ELF-1 (cell line): Measurements from ENCODE around the gene CELF6.
A peak's percentile ranks its signal among the peaks of the same experiment; 100 is the strongest.

Experiments used
- DNase-seq: peaks from one replicate; pipeline ENCODE4 v3.0.0-alpha.2; 2016; ENCODE audit warnings: low read depth, low spot score

Gene CELF6

DNA sequence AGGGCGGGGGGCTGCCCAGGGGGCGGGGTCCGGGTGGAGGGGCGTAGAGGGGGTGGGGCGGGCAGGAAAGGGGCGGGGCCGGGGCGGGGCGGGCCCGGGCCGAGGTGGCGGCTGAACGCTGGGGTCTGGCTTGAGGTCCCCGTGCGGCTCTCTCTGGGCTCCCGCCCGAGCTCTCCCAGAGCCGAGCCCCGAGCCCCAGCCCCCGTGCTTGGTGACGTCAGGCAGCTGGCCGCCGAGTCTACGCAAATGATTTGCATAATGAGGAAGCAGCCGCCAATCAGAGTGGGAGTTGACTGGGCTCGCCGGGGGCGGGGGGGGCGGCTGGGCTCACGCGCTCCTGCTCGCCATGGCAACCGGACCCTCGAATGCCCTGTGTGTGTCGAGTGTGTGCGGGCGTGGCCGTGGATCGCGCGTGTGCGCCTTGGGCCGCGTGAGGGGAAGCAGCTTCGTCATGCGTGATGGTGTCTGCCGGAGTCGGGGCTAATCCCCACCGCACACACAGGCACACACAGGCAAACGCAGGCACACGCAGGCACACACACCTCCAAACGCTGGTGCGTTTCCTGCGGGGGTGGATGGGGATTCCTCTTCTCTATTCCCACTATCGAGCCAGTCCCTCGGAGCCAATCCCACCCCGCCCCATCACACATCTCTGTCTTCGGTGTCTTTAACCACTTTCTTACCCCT, at the start of gene CELF6:
TSS of gene CELF6 (minus strand) at position 173 of the 687 bp plus-strand sequence. CDS start 283 bp downstream, outside the sequence.
- DNase-seq, result peak; percentile 97

DNA sequence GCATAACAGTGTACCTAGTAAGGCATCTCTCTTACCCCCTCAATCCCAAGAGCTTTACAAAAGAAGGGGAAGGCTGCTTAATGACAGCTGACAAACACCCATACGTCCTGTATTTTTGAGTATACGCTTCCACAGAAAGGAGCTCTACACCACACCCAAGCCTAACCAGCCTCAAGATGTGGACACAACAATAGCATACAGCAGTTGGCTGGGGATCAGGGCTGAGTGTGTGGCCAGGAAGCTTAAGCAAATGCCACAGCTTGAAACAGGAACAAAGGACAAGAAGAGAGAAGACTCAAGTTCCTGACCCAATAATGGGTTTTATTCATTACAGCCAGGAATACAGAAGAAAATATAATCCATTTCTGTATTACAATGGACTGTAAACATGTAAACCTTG, 48.9 kb upstream of the CELF6 start:
- no peak for DNase-seq

DNA sequence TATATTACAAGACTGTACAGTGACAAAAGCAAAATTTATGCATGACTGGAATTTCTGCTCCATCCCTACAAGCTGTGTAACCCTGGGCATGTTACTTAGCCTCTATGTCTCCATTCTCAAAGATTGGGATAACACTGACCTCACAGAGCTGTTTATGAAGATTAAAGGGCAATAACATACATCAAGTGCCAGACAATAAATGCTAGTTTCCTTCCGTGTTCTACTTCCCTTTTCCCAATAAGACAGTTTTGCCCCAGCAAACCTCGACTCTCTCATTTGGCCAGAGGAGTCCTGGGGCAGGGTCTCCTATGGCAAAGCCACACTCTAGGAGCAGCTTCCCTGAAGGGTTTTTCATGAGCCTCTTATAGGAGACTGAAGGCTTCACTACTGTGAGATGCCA, 48.4 kb upstream of the CELF6 start:
- DNase-seq, result no peak

DNA sequence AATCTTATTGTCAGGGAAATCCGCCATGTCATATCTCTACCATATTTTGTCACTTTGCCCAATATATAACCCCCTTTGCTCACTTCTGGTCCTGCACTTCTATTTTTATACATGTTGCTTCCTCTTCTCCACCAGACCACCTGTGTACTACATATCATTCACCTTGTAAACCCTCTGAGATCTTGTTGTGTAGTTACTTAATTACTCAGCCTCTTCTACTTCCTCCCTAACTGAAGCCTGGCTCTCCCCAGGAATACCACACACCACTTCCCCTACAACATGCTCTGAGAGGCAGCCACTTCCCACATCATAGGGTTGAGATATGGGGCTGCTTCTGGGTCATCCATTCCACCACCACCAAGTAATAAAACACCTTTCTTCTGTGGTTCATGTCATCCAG, 45.9 kb upstream of the CELF6 start:
- DNase-seq, result no peak

DNA sequence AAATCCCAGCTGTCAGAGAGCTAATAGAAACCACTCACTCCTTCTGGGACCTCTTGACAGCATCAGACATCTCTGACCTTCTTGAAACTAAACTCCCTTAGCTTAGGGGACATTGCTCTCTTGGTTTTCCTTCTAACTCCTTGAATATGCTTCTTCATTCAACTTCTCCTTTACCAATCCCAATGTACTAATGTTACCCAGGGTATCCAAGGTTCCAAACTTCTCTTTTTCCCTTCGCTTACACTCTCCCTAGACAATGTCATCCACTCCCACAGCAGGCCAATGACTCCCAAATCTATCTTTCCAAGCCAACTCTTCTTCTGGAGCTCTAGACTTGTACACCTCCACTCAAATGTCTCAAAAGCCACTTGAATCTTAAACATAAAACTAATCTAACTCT, 41.2 kb upstream of the CELF6 start:
- no peak for DNase-seq

DNA sequence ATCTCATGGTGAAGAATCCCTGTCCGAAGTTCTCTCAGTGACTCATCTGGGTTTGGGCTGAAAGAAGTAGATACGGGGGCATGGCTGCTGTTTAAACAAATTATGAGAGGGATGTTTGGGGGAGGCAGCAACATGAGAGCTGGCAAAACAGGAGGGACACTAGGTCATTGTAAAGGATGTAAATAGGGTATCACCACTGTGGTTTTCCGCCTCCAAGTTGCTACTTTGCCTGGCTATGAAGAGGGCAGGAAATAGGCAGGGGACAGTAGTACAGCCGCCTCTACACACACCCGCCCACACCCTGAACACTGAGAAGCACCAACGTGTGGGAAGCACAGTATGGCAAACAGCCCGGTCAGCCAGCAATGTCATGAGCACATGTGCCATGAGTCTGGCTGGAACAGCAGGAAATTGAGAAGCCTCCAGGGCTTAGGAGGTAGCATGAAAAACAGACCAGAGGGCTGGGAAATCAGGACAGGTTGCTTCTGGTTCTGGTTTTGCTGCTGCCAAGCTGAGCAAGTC, 38.8 kb upstream of the CELF6 start:
- peak; percentile 79 for DNase-seq

DNA sequence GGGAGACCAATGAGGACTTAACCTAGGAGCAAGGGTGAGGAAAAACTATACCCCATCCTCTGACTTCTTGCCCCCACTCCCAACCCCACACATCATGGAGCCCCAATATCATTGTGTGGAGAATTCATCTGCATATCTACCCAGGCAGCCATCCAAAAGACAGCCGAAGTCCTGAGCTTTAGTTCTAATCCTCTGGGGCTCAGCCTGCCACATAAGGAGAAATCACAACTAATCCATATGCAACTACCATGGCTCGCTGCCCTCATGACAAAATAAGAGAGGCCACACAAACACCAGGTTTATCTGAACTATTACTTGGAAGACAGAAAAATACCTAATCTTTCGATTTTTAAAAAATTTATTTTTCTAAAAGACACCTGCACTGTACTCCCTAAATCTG, 38.2 kb upstream of the CELF6 start:
- no peak for DNase-seq

DNA sequence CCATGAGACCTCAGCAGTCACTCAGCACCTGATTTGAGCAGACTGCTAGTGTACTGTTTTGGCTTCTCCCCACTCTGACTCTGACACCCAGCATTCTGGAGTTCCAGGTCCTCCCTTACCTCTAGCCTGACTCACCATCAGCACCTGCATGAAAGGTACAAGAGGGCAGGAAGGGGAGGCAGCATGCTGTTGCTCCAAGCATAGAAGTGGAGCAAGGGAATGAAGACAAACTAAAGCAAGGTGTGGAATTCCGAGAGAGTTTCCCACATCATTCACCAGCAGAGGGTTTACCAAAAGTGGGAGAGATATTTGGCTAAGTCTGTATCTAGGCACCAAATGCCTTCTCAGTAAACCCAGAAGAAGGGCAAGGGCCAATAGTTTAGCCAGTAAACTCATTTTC, 34.5 kb upstream of the CELF6 start:
- no peak for DNase-seq

DNA sequence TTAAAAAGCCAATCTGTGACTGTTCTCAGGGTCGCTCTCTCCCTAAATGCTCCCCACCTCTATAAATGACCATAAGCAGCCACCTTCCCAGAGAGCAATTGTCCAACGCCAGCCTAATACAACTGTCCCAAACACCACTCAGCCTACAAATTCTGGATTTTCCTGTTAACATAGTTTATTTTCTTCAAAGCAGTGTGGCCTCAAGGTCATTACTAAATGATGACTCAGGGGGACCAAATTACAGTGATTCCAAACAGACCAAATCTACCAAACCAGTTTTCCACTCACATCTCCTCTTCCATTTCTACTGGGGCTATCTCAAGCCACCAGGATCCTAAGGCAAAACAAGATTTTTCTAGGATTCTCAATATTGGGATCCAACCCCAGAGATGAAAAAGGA, 33.3 kb upstream of the CELF6 start:
- no peak for DNase-seq

DNA sequence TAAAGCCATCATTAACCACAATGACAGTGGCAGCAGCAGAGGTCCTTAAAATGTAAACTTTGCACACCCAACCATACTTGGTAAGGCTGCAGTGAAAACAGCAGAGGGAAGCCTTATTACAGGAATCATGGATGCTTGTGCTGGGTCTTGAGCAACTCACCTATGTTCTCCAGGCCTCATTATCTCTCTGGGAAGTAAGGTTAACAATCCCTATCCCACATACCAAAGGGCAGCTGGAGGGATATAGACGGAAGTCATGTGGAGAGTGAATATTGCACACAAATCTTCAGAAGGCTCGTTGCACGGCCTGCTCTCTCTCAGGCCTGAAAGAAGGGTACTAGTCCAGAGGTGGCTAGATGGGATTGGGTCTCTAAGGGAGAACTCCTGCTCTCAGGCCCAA, 25.8 kb upstream of the CELF6 start:
- DNase-seq, result no peak

DNA sequence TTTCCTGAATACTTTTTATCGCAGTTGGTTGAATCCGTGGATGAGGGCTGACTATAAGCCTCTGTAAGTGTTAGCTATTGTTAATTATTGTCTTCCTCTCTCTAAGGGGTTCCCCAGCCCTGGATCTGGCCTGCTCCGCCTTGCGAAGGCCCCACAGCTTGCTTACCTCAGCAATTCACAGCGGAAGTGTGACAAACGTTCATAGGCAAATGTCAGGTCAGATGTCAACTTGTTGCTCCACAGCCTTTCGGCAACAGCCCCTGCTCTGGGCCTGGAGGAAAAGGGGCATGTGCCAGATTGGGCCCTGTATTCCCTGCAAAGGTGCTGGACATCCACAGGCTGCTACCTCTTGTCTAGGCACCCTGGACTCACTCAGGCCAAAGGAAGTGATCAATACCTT, 25.3 kb upstream of the CELF6 start:
- no peak for DNase-seq

DNA sequence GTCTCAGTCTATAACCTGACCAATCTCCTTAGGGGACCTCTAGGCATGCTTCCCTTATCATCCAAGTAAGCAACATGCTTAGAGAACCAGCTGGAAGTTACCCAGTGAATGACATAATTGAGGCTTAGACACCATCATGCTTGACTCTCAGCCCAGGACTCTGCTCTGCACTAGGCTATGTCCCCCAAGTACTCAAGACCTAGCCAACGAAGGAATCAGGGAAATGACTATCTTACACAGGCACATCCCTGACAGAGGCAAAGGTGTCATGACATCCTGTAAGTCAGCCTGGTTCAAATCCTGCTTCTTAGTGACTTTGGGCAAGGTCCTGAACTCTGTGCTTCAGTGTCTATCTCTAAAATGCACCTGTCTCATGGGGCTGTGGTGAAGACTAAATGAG, 24.6 kb upstream of the CELF6 start:
- DNase-seq, result no peak

DNA sequence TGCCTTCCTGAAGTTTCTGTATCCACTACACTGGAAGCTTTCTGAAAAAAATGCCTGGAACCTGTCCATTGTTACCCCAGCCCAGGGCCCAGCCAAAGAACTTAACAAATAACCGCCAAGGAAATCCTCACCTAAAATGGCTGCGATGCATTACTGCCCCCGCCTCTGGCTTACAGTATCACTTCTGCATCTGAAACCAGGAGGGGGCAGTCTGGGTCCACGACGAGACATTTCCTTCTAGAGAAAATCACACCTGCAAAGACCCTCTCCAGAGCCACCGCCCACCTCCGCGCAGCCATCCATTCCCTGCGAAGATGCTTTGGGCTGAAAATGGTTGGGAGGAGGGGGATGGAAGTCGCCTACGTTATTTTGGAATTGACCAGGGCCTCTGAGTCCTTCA, 22.4 kb upstream of the CELF6 start:
- DNase-seq, result peak; percentile 78

DNA sequence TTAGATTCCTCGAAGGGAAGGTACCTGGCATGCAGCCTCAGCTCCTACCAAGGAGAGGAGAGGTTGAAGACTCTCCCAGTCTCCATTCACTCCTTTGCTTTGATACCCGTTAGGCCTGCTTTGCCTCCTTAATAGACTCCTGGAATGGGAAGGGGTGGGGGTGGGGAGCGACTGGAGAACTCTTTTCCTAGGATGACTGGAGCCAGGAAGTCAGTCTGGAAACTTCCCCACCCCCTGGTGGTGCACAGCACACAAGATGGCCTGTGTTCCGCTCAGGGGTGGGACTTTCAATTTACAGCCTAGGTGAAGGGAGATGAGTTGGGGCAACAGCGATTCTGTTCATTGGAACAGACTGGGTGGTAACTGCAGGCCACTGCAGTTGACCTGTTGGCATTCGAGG, 21.4 kb upstream of the CELF6 start:
- peak; percentile 83 for DNase-seq

DNA sequence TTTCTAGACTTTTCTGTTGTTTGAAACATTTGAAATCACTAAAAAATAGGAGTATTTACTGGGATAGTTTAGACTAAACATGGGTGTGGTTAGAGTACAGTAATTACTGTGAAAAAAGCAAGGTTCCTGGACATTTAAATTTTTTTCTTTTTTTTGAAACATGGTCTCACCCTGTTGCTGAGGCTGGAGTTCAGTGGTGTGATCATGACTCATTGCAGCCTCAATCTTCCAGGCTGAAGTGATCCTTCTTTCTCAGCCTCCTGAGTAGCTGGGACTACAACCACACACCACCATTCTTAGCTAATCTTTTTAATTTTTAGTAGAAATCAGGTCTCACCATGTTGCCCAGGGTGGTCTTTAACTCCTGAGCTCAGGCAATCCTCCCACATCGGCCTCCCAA, 20.4 kb upstream of the CELF6 start:
- no peak for DNase-seq

DNA sequence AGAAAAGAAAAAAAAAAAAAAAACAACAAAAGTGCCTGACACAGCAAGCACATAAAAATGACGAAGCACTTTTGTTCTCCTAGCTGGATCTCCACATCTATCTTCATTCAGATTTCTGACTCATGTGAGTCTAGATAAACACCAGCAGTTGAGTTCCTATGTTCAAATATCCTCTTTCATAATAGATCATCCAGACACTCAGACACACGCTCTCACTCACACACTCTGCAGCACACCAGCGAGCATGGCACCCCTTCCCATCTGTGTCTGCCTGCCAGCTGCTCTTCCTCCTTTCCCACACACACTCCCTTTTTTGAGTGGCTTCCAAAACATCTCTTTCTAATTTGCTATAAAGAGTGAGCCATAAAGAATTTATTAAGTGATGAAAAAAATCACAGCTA, 19.8 kb upstream of the CELF6 start:
- no peak for DNase-seq

DNA sequence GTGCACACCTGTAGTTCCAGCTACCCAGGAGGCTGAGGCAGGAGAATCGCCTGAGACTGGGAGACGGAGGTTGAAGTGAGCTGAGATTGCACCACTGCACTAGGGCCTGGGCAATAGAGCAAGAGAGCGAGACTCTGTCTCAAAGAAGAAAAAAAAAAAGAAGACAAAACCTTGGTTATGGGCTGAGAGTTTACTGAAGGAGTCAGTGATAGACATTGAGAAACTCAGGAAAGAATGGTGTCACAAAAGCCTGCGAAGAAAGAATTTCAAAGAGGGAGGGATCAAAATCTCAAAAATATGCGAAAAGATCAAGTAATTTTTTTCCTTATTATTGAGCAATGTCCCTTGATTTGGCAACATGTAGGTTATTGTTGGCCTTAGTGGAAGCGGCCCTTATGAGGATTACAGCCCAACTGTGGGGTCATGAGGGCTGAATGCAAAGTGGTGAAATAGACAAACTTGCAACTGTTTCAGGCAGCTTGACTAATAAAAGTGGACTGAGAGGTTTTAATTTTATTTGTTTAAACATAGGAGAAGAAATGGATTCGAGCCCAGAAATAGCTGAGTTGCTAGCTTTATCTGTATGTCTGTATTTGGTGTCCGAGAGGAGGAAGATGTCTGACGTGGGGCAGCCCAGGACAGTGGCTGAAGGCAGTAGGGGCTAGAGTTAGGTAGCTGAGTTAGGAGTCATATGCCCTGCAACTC, 18.8 kb upstream of the CELF6 start:
- DNase-seq, result no peak

DNA sequence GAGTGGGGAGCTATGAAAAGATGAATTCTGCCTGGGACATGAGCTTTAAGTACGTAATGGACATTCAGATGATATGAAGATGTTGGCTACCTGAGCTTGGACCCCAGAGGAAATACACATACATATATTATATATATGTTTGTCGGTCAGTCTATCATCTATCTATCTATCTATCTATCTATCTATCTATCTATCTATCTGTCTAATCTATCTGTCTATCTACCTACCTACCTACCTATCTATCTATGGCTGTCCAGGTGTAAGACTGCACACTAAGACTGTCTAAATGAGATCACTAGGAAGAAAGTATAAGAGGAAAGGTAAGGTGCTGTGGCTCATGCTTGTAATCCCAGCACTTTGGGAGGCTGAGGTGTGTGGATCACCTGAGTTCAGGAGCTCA, 18.2 kb upstream of the CELF6 start:
- DNase-seq, result no peak

DNA sequence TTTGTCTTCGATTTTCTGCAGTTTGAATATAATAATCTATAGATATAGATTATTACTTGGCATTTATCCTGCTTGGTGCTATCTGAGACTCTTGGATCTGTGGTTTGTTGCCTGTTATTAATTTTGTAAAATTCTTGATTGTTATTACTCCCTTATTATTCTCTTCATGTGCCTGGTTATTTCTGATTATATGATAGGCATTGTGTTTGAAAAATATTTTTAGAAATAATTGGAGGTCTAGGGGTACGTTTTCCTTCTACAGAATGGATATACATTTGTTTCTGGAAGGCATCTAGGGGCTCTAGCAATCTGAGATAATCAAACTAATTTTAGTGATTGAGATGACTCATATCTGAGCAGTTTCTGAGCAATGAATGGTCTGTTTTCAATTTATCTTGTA, 14.9 kb upstream of the CELF6 start:
- DNase-seq, result no peak

DNA sequence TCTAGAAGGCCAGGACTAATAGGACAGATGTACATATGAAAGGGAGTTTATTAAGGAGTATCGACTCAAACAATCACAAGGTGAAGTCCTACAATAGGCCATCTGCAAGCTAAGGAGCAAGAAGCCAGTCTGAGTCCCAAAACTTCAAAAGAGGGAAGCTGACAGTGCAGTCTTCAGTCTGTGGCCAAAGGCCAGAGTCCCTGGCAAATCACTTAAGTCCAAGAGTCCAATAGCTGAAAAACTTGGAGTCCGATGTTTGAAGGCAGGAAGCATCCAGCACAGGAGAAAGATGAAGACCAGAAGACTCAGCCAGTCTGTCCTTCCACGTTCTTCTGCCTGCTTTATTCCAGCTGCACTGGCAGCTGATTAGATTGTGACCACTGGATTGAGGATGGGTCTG, 11.1 kb upstream of the CELF6 start:
- no peak for DNase-seq

DNA sequence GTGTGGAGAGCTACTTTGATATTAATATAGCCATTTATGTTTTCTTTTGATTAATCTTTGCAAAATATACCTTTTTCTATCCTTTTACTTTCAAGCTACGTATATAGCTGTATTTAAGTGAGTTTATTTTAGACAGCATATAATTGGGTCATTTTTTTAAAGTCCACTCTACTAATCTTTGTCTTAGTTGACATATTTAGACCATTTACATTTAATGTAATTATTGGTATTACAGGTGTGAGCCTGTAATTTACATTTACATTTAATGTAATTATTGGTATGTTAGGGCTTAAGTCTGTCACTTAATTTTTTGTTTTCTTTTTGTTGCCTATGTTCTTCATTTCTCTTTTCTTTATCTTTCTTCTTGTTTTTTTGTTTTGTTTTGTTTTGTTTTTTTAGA, 3.8 kb upstream of the CELF6 start:
- DNase-seq, result no peak

DNA sequence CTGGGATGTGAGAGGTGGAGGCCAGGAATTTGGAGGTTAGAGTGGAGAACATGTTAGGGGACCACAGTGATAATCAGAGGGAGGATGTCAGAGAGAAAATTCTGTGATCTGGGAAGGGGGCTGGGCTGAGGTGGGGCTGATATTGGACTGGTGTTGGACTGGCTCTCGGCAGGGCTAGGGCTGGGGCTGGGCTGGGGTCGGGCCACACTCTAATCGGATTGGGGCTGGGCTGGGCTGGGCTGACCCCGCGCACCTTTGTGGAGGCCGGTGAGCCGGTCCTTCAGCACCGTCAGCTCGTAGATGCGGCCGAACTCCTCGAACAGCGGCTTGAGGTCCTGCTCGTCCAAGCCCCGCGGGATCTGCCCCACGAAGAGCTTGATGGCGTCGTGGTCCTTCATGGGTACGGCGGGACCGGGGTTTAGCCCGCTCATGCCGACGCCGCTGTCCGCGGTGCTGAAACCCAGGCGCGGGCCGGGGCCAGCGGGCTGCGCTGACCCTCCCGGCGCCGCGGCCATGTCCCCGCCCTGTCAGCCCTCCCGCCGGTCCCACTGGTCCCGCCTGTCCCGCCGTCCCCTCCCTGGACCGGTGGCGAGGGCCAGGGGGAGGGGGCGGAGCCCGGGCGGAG, 485 bp downstream of the CELF6 start:
- peak; percentile 91 for DNase-seq

DNA sequence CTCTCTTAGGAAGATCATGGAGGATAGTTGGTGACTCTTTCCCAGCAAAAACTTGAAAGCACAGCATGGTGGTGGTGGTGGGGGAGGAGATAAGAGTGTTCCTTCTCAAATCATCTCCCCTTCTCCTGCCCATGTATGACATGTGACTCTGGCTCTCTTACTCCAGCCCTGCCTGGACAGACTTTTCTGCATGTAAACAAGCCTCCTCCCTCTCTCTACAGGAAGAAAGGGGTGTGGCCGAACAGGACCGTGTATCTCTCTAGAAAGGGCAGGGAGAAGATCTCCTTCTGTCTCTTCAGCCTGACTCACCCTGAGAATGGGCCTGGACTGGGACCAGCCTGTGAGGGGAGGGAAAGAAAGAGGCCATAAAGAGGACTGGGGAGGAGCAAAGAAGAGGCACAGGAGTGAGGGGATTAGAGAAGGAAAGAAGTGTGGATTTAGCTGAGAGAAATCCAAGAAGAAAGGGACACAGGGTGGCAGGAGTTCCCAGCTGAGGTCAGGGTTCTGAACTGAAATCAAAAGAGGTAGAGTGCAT, 1.5 kb downstream of the CELF6 start:
- DNase-seq, result no peak
